ENCODE measurements around the gene ZNF276. TPM values are rescaled to one million over a fixed set of nuclear protein-coding genes. Genes with fewer than 3 reads are reported as not detected.
"Not testable (repeated sequence)": the region's sequence is repeated elsewhere in the genome, so short reads cannot be mapped to it uniquely, and the experiment has no call there.

Gene ZNF276
- total RNA-seq, 1 donor from 2014 or later: 14.9 TPM

DNA sequence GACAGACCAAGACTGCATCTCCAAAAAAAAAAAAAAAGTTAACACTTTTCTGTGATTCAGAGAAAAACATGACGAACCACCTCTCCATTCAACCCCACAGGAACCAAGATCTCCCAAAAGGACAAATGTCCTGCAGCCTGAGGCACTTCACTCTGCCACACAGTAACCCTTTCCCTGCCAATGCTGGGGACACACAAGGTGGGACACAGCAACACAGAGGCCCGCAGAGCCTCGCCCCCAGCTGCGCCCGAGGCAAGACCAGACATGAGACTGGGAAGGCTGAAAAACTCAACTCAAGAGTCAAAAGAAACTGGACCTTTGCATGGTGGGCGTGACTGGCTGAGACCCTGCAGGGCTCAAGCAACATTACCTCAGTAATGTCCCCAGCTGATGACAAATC is 61.2 kb downstream of the ZNF276 start:
- DNase-seq (ENCODE audit: low spot score): no peak

- DNase-seq (ENCODE audit: low spot score): not testable (repeated sequence)
These were observed 62.6 kb downstream of the ZNF276 start for GRCh38 chr16:89783952-89784351.

DNA sequence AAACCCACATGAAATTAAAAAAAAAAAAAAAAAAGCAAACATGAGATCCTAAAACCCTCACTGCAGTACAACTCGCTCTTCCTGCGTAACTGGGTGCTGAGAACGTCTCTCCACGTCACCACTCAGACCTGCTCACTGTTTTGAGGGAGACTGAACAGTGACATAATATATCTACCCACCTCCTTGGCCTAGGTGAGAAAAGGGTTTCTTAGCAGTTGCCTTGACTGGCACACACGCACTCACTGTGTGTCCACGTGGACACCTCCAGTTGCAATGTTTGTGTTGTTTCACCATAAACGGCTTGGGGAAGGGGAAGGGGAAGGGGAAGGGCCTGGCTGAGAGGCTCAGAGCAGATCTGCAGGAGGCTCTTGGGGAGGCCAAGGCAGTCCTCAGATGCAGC is 63.1 kb downstream of the ZNF276 start:
- no peak for DNase-seq (ENCODE audit: low spot score)

DNA sequence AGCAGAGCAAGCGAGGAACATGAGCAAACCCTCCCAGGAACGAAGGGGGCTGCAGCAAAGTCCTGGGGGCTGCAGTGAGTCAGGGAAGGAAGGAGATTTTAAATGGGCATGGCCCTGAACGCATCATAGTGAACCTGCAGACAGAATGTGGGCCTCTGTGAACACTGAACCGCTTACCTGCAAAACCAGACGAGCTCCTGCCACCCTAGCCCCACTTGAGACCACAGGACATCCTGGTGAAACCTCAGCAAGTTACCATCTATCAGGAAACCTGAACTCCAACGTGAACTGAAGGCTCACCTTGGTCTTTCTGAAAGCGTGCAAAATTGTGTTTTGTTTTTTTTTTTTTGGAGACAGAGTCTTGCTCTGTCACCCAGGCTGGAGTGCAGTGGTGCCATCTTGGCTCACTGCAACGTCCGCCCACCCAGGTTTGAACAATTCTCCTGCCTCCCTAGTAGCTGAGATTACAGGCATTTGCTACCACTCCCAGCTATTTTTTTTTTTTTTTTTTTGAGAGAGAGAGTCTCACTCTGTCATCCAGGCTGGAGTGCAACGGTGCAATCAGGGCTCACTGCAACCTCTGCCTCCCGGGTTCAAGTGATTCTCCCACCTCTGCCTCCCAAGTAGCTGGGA is 64.3 kb downstream of the ZNF276 start:
- DNase-seq (ENCODE audit: low spot score): no peak

- DNase-seq (ENCODE audit: low spot score): no peak
These were observed 65.4 kb downstream of the ZNF276 start for GRCh38 chr16:89786474-89787364.

- DNase-seq (ENCODE audit: low spot score): no peak
These were observed 66.0 kb downstream of the ZNF276 start for GRCh38 chr16:89787365-89787805.

Other genes starting within 250 kb of the ZNF276 start
- 43.8 TPM for gene ANKRD11, start 231.0 kb upstream of the ZNF276 start, total RNA-seq (ENCODE audit: insufficient read depth, low replicate concordance)
- gene SPG7, start 213.1 kb upstream of the ZNF276 start, total RNA-seq (ENCODE audit: insufficient read depth, low replicate concordance): 121 TPM
- gene RPL13, start 160.9 kb upstream of the ZNF276 start, total RNA-seq (ENCODE audit: insufficient read depth, low replicate concordance): 2,788 TPM
- gene CPNE7, start 145.8 kb upstream of the ZNF276 start, total RNA-seq (ENCODE audit: insufficient read depth, low replicate concordance): not detected
- gene DPEP1, start 107.9 kb upstream of the ZNF276 start, total RNA-seq (ENCODE audit: insufficient read depth, low replicate concordance): 5.5 TPM
- gene CHMP1A, start 63.8 kb upstream of the ZNF276 start, total RNA-seq (ENCODE audit: insufficient read depth, low replicate concordance): 43.6 TPM
- 1.9 TPM for gene SPATA33, start 63.7 kb upstream of the ZNF276 start, total RNA-seq (ENCODE audit: insufficient read depth, low replicate concordance)
- 35.4 TPM for gene CDK10, start 34.8 kb upstream of the ZNF276 start, total RNA-seq (ENCODE audit: insufficient read depth, low replicate concordance)
- 12.5 TPM for gene SPATA2L, start 19.8 kb upstream of the ZNF276 start, total RNA-seq (ENCODE audit: insufficient read depth, low replicate concordance)
- 9.1 TPM for gene VPS9D1, start 639 bp upstream of the ZNF276 start, total RNA-seq (ENCODE audit: insufficient read depth, low replicate concordance)
- 34.7 TPM for gene FANCA, start 95.1 kb downstream of the ZNF276 start, total RNA-seq (ENCODE audit: insufficient read depth, low replicate concordance)
- 2.2 TPM for gene SPIRE2, start 106.9 kb downstream of the ZNF276 start, total RNA-seq (ENCODE audit: insufficient read depth, low replicate concordance)
- gene TCF25, start 152.1 kb downstream of the ZNF276 start, total RNA-seq (ENCODE audit: insufficient read depth, low replicate concordance): 121 TPM
- gene MC1R, start 197.3 kb downstream of the ZNF276 start, total RNA-seq (ENCODE audit: insufficient read depth, low replicate concordance): 4.3 TPM
- gene TUBB3, start 201.8 kb downstream of the ZNF276 start, total RNA-seq (ENCODE audit: insufficient read depth, low replicate concordance): 63.3 TPM
- gene DEF8, start 227.2 kb downstream of the ZNF276 start, total RNA-seq (ENCODE audit: insufficient read depth, low replicate concordance): 58.7 TPM